IPS-20b (cell line): ENCODE results near the gene PCDHA4.
"Not testable (repeated sequence)": the region's sequence is repeated elsewhere in the genome, so short reads cannot be mapped to it uniquely, and the experiment has no call there.

Experiments used
- H3K27ac ChIP-seq: one replicate; pipeline ENCODE4 v1.5.1; 2013; ENCODE audit warnings: low read length
- H3K27me3 ChIP-seq: 2 replicates; pipeline ENCODE4 v1.6.1; 2013; ENCODE audit warnings: mild to moderate bottlenecking, low read length, inconsistent platforms; ENCODE audit not compliant: insufficient read depth
- H3K36me3 ChIP-seq: 2 replicates; pipeline ENCODE4 v1.6.1; 2013; ENCODE audit warnings: low read depth, mild to moderate bottlenecking, inconsistent platforms, low read length, moderate library complexity; ENCODE audit not compliant: insufficient read depth
- H3K4me1 ChIP-seq: 2 replicates; pipeline ENCODE4 v1.6.1; 2013; ENCODE audit warnings: mild to moderate bottlenecking, control low read depth, inconsistent platforms, low read length, moderate library complexity; ENCODE audit not compliant: insufficient read depth
- H3K4me3 ChIP-seq: 2 replicates; pipeline ENCODE4 v1.5.1; 2013; ENCODE audit warnings: mild to moderate bottlenecking, low read length, inconsistent platforms
- H3K9ac ChIP-seq: 2 replicates; pipeline ENCODE4 v1.6.1; 2013; ENCODE audit warnings: low read depth, mild to moderate bottlenecking, inconsistent platforms, low read length, moderate library complexity
- H3K9me3 ChIP-seq: 2 replicates; pipeline ENCODE4 v1.6.1; 2013; ENCODE audit warnings: mild to moderate bottlenecking, low read depth, low read length, inconsistent platforms; ENCODE audit not compliant: insufficient read depth

Gene PCDHA4

GRCh38 chr5:140796072-140796717 is 10.7 kb upstream of the PCDHA4 start:
- not testable (repeated sequence) for H3K27ac ChIP-seq, H3K9ac ChIP-seq, H3K27me3 ChIP-seq, H3K36me3 ChIP-seq, H3K4me3 ChIP-seq, H3K4me1 ChIP-seq
- H3K9me3 ChIP-seq, result peaks cover 70% of the 10 kb centered on the region

- Histone ChIP-seq H3K9ac (no peak overlapping the region), H3K4me3 (no peak overlapping the region), H3K9me3 (peaks cover 71% of the 10 kb centered on the region), H3K4me1 (no peaks in the 10 kb centered on the region), H3K27me3 (no peaks in the 10 kb centered on the region), H3K27ac (no peak overlapping the region), H3K36me3 (no peaks in the 10 kb centered on the region)
Observed at GRCh38 chr5:140796718-140797095, 10.2 kb upstream of the PCDHA4 start.

GRCh38 chr5:140800816-140801493 is 5.9 kb upstream of the PCDHA4 start, which contains the start of gene PCDHA3:
PCDHA3 (plus strand) TSS chr5:140801057.
- H3K9me3 ChIP-seq, result peaks cover 69% of the 10 kb centered on the region; the same call in 1 of the 2 replicates
- no peaks in the 10 kb centered on the region for H3K36me3 ChIP-seq
- no peaks in the 10 kb centered on the region for H3K27me3 ChIP-seq
- no peak within 1 kb of the TSS for H3K27ac ChIP-seq
- H3K4me1 ChIP-seq, result no peaks in the 10 kb centered on the region
- H3K9ac ChIP-seq, result no peak within 1 kb of the TSS
- no peak within 1 kb of the TSS for H3K4me3 ChIP-seq

GRCh38 chr5:140801494-140801841 is 5.4 kb upstream of the PCDHA4 start:
- Histone ChIP-seq H3K4me3 (no peak overlapping the region), H3K9ac (no peak overlapping the region), H3K27ac (no peak overlapping the region), H3K9me3 (peaks cover 69% of the 10 kb centered on the region; the same call in 1 of the 2 replicates), H3K27me3 (no peaks in the 10 kb centered on the region), H3K4me1 (no peaks in the 10 kb centered on the region), H3K36me3 (no peaks in the 10 kb centered on the region)

- not testable (repeated sequence) for H3K36me3 ChIP-seq, H3K4me1 ChIP-seq, H3K27me3 ChIP-seq, H3K4me3 ChIP-seq, H3K9ac ChIP-seq, H3K27ac ChIP-seq
- peaks cover 67% of the 10 kb centered on the region; the same call in 1 of the 2 replicates for H3K9me3 ChIP-seq
Observed at GRCh38 chr5:140802381-140802780, 4.5 kb upstream of the PCDHA4 start.

GRCh38 chr5:140802781-140803271 is 4.0 kb upstream of the PCDHA4 start:
- Histone ChIP-seq H3K4me3 (no peak overlapping the region), H3K36me3 (no peaks in the 10 kb centered on the region), H3K9ac (no peak overlapping the region), H3K9me3 (peaks cover 63% of the 10 kb centered on the region; the same call in 1 of the 2 replicates), H3K27me3 (no peaks in the 10 kb centered on the region), H3K27ac (no peak overlapping the region), H3K4me1 (no peaks in the 10 kb centered on the region)

- H3K27ac ChIP-seq, H3K27me3 ChIP-seq: not testable (repeated sequence)
Observed at GRCh38 chr5:140808241-140808888, 1.5 kb downstream of the PCDHA4 start.

GRCh38 chr5:140808889-140809291 is 2.0 kb downstream of the PCDHA4 start:
- H3K27me3 ChIP-seq, result no peaks in the 10 kb centered on the region
- H3K9ac ChIP-seq, result no peak overlapping the region
- H3K4me3 ChIP-seq, result no peak overlapping the region
- no peaks in the 10 kb centered on the region for H3K4me1 ChIP-seq
- H3K36me3 ChIP-seq, result no peaks in the 10 kb centered on the region
- H3K27ac ChIP-seq, result no peak overlapping the region
- peaks cover 24% of the 10 kb centered on the region; the same call in 1 of the 2 replicates for H3K9me3 ChIP-seq

More at GRCh38 chr5:140808241-140808888, 1.5 kb downstream of the PCDHA4 start:
- H3K9ac ChIP-seq, H3K4me1 ChIP-seq, H3K36me3 ChIP-seq, H3K4me3 ChIP-seq: not testable (repeated sequence)
- peaks cover 29% of the 10 kb centered on the region; the same call in 1 of the 2 replicates for H3K9me3 ChIP-seq

GRCh38 chr5:140821375-140822280 is 14.8 kb downstream of the PCDHA4 start, which contains the start of gene PCDHA5:
PCDHA5 (plus strand) TSS chr5:140821613.
- H3K9me3 ChIP-seq, result peaks cover 50% of the 10 kb centered on the region; the same call in 1 of the 2 replicates
- no peak within 1 kb of the TSS for H3K4me3 ChIP-seq
- no peak within 1 kb of the TSS for H3K9ac ChIP-seq
- no peaks in the 10 kb centered on the region for H3K36me3 ChIP-seq
- H3K27me3 ChIP-seq, result no peaks in the 10 kb centered on the region
- H3K27ac ChIP-seq, result no peak within 1 kb of the TSS
- no peaks in the 10 kb centered on the region for H3K4me1 ChIP-seq

GRCh38 chr5:140822281-140822629 is 15.4 kb downstream of the PCDHA4 start:
- Histone ChIP-seq H3K4me3 (no peak overlapping the region), H3K27me3 (no peaks in the 10 kb centered on the region), H3K9ac (no peak overlapping the region), H3K27ac (no peak overlapping the region), H3K4me1 (no peaks in the 10 kb centered on the region), H3K9me3 (peaks cover 48% of the 10 kb centered on the region; the same call in 1 of the 2 replicates), H3K36me3 (no peaks in the 10 kb centered on the region)

- H3K9ac ChIP-seq, H3K27ac ChIP-seq, H3K4me1 ChIP-seq, H3K4me3 ChIP-seq, H3K36me3 ChIP-seq, H3K27me3 ChIP-seq: not testable (repeated sequence)
- H3K9me3 ChIP-seq, result peaks cover 48% of the 10 kb centered on the region; the same call in 1 of the 2 replicates
Observed at GRCh38 chr5:140822969-140823368, 16.1 kb downstream of the PCDHA4 start.
